NB4 (cell line): ENCODE results near the gene EMC7.

Experiments used
- POLR2A ChIP-seq: IDR thresholded peaks from 2 replicates; pipeline ENCODE4 v1.6.1; 2011; ENCODE audit warnings: mild to moderate bottlenecking; ENCODE audit not compliant: insufficient read length; ENCODE audit errors: extremely low read depth
- TF ChIP-seq, protein P1 (sequence below): IDR thresholded peaks from one replicate; pipeline ENCODE4 v1.5.1; 2012; ENCODE audit warnings: low read depth, low read length

DNA sequence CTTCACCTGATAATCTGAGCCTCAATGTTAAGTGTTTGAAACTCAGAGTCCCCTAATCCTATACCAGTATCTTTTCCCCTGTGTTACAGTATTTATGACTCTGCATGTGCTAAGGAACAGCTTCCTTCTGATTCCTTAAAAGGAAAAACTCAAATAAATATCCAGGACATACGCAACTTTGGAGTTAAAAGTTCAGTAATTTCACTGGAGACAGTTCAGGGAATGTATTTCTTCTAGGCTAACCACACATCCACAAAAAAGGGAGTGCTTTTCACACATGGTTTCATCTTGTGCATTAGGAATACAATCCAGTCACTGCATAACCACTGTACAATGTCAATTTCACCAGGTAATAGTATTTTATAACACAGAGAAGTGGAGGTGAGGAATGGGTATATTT, 31.2 kb upstream of the EMC7 start:
- TF ChIP-seq, protein P1, sequence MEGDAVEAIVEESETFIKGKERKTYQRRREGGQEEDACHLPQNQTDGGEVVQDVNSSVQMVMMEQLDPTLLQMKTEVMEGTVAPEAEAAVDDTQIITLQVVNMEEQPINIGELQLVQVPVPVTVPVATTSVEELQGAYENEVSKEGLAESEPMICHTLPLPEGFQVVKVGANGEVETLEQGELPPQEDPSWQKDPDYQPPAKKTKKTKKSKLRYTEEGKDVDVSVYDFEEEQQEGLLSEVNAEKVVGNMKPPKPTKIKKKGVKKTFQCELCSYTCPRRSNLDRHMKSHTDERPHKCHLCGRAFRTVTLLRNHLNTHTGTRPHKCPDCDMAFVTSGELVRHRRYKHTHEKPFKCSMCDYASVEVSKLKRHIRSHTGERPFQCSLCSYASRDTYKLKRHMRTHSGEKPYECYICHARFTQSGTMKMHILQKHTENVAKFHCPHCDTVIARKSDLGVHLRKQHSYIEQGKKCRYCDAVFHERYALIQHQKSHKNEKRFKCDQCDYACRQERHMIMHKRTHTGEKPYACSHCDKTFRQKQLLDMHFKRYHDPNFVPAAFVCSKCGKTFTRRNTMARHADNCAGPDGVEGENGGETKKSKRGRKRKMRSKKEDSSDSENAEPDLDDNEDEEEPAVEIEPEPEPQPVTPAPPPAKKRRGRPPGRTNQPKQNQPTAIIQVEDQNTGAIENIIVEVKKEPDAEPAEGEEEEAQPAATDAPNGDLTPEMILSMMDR = no peak
- TF ChIP-seq POLR2A = no peak
